ENCODE results near the gene SMCO3. TPM values are rescaled to one million over a fixed set of nuclear protein-coding genes. Genes with fewer than 3 reads are reported as not detected.

The SMCO3 gene
- total RNA-seq = not detected in 2 replicates

GRCh38 chr12:14814014-14814413 is at the start of gene SMCO3:
Gene SMCO3, minus strand, starts transcription at chr12:14814182. Its CDS starts 7,502 bp downstream, at chr12:14806680.

GRCh38 chr12:14843425-14843887 is 29.5 kb upstream of the SMCO3 start, which contains the start of gene ART4:
Gene ART4, minus strand, starts transcription at chr12:14843526. Its CDS starts 413 bp downstream, at chr12:14843113.

GRCh38 chr12:14803011-14803829 is 10.8 kb downstream of the SMCO3 start, which contains the start of the genes C12orf60 and WBP11:
Gene C12orf60, plus strand, starts transcription at chr12:14803670. Its CDS starts 19,266 bp downstream, at chr12:14822936.
Gene WBP11, minus strand, starts transcription at chr12:14803478. Its CDS starts 2,095 bp downstream, at chr12:14801383.

Other genes with a start within 250 kb of the SMCO3 start
- gene PLBD1, start 246.3 kb downstream of the SMCO3 start, total RNA-seq = under 0.01 and 1.1 TPM in 2 replicates
- gene GUCY2C, start 117.6 kb downstream of the SMCO3 start, total RNA-seq = 0.08 TPM in 1 of 2 replicates, not detected in the other
- 11.3 and 29.8 TPM in 2 replicates for gene WBP11, start 10.7 kb downstream of the SMCO3 start, total RNA-seq
- 1.7 and 2.7 TPM in 2 replicates for gene C12orf60, start 10.5 kb downstream of the SMCO3 start, total RNA-seq
- not detected in 2 replicates for gene ART4, start 29.3 kb upstream of the SMCO3 start, total RNA-seq
- gene MGP, start 71.7 kb upstream of the SMCO3 start, total RNA-seq = 0.16 TPM in 1 of 2 replicates, not detected in the other
- 0.08 and 0.19 TPM in 2 replicates for gene ERP27, start 124.4 kb upstream of the SMCO3 start, total RNA-seq
- gene ARHGDIB, start 147.4 kb upstream of the SMCO3 start, total RNA-seq = 50.9 and 101 TPM in 2 replicates
- gene PDE6H, start 158.9 kb upstream of the SMCO3 start, total RNA-seq = not detected in 2 replicates

Data from hair follicular keratinocyte (primary cell).